Lower leg skin (tissue), 4 donors: ENCODE results near the gene PPP2R5C. TPM values are rescaled to one million over a fixed set of nuclear protein-coding genes. Genes with fewer than 3 reads are reported as not detected.
A peak's percentile ranks its signal among the peaks of the same experiment; 100 is the strongest.
"Not testable (repeated sequence)": the region's sequence is repeated elsewhere in the genome, so short reads cannot be mapped to it uniquely, and the experiment has no call there.

Experiments used
- DNase-seq, 2 donors: peaks; one replicate each; pipeline ENCODE4 v3.0.0-alpha.2; 2019; ENCODE audit warnings: low spot score in 2 of 2
- H3K4me3 ChIP-seq: fragments of 200-600 bp; sonication (generic); 2 replicates; pipeline ENCODE4 v1.5.1; 2017; ENCODE audit warnings: mild to moderate bottlenecking, low read depth; ENCODE audit not compliant: poor library complexity, severe bottlenecking
- CTCF ChIP-seq, 3 donors: fragments of 450-650 bp; IDR thresholded peaks; one replicate each; pipeline ENCODE4 v1.5.1; 2016; ENCODE audit warnings: antibody characterized with exemption in 3 of 3, mild to moderate bottlenecking in 3 of 3, moderate library complexity in 2 of 3
- POLR2A ChIP-seq, 2 donors: fragments of 450-650 bp; IDR thresholded peaks; one replicate each; pipeline ENCODE4 v1.6.1; 2016 to 2017; ENCODE audit warnings: antibody characterized with exemption in 2 of 2, mild to moderate bottlenecking in 1 of 2, moderate library complexity in 1 of 2
- WGBS, 2 donors: methylation state at CpG; one replicate each; pipeline ENCODE4 v1.1.5; 2018; 5-methylcytosine and 5-hydroxymethylcytosine counted together
- intact Hi-C: fragments of 100-400 bp; cut with DNase I; formaldehyde crosslinking; loops from one replicate; pipeline ENCODE4 v1.15.0; 2023; ENCODE audit warnings: low total_unique reads
- total RNA-seq, 4 donors: library from RNA; depleted of rRNA; stranded (reverse); fragments of >200 nt; gene quantifications; one replicate each; pipeline ENCODE4 v1.1.0, GENCODE V29; 2016

PPP2R5C gene
- total RNA-seq, 4 donors from 2014 or later = 74.6 to 89.9 (median 80.3) TPM

- peak in 1 of 2 donors; percentile 4 for DNase-seq
- H3K4me3 ChIP-seq = no peak overlapping the region
- WGBS, 2 donors = 78 to 80% methylated on average over 14 of the region's 14 CpGs
- intact Hi-C loops = no loop called here
- TF ChIP-seq POLR2A (IDR thresholded peaks at IDR 0.05) (no peak), CTCF (IDR thresholded peaks at IDR 0.05) (no peak)
These were observed 35.1 kb upstream of the PPP2R5C start for GRCh38 chr14:101726295-101726953.

GRCh38 chr14:101726954-101727302 is 34.6 kb upstream of the PPP2R5C start:
- peak in 1 of 2 donors; percentile 4 for DNase-seq
- H3K4me3 ChIP-seq = no peak overlapping the region
- TF ChIP-seq POLR2A (IDR thresholded peaks at IDR 0.05) = no peak
- no peak for TF ChIP-seq CTCF (IDR thresholded peaks at IDR 0.05)
- intact Hi-C loops = no loop called here
- WGBS, 2 donors = 81 to 84% methylated on average over 8 of the region's 8 CpGs

- WGBS, 2 donors = 79 to 83% methylated on average over 7 of the region's 7 CpGs
- TF ChIP-seq CTCF (IDR thresholded peaks at IDR 0.05) (no peak), POLR2A (IDR thresholded peaks at IDR 0.05) (no peak)
- intact Hi-C loops = no loop called here
- no peak for DNase-seq
- H3K4me3 ChIP-seq = no peak overlapping the region
These were observed 33.7 kb upstream of the PPP2R5C start for GRCh38 chr14:101727611-101728366.

GRCh38 chr14:101728367-101728742 is 33.2 kb upstream of the PPP2R5C start:
- no peak overlapping the region for H3K4me3 ChIP-seq
- TF ChIP-seq POLR2A (IDR thresholded peaks at IDR 0.05) = no peak
- no peak for TF ChIP-seq CTCF (IDR thresholded peaks at IDR 0.05)
- intact Hi-C loops = no loop called here
- 90 to 94% methylated on average over 10 of the region's 10 CpGs for WGBS, 2 donors
- no peak for DNase-seq

GRCh38 chr14:101729382-101729781 is 32.1 kb upstream of the PPP2R5C start:
- H3K4me3 ChIP-seq = no peak overlapping the region
- WGBS, 2 donors = 74 to 89% methylated on average over 6 of the region's 6 CpGs
- TF ChIP-seq CTCF (IDR thresholded peaks at IDR 0.05) (no peak), POLR2A (IDR thresholded peaks at IDR 0.05) (no peak)
- DNase-seq = no peak
- intact Hi-C loops = no loop called here

GRCh38 chr14:101730157-101730556 is 31.4 kb upstream of the PPP2R5C start:
- H3K4me3 ChIP-seq, DNase-seq, intact Hi-C loops: not testable (repeated sequence)
- 84 to 95% methylated on average over 4 of the region's 4 CpGs for WGBS, 2 donors
